Breast epithelium (tissue), 4 donors: ENCODE results near the gene CGNL1. TPM values are rescaled to one million over a fixed set of nuclear protein-coding genes. Genes with fewer than 3 reads are reported as not detected.
A peak's percentile ranks its signal among the peaks of the same experiment; 100 is the strongest.

Experiments used
- DNase-seq, 2 donors: peaks; one replicate each; pipeline ENCODE4 v3.0.0-alpha.2; 2019; ENCODE audit warnings: low spot score in 2 of 2
- H3K27ac ChIP-seq, 2 donors: fragments of 200-600 bp; sonication (generic) in 1 of 2; one replicate each; pipeline ENCODE4 v1.5.1; 2016 to 2019; ENCODE audit warnings: mild to moderate bottlenecking in 1 of 2
- H3K27me3 ChIP-seq, 2 donors: fragments of 200-600 bp; sonication (generic) in 1 of 2; one replicate each; pipeline versions ENCODE4 v1.5.1 to v1.6.0; 2017 to 2019; ENCODE audit warnings: control low read depth in 1 of 2, mild to moderate bottlenecking in 1 of 2
- H3K36me3 ChIP-seq: fragments of 200-600 bp; one replicate; pipeline ENCODE4 v1.5.1; 2019
- H3K4me1 ChIP-seq, 2 donors: fragments of 200-600 bp; sonication (generic); one replicate each; pipeline ENCODE4 v1.5.1; 2016 to 2019; ENCODE audit warnings: control low read depth in 1 of 2
- H3K4me3 ChIP-seq, 3 donors: fragments of 200-600 bp; sonication (generic); 1 replicate in 2 of 3; 2 replicates in 1 of 3; pipeline ENCODE4 v1.5.1; 2016 to 2019; ENCODE audit warnings: mild to moderate bottlenecking in 3 of 3, moderate library complexity in 2 of 3
- H3K9me3 ChIP-seq, 2 donors: fragments of 200-600 bp; sonication (generic) in 1 of 2; one replicate each; pipeline ENCODE4 v1.5.1; 2016 to 2019; ENCODE audit warnings: control low read depth in 1 of 2
- CTCF ChIP-seq, 3 donors: fragments of 450-650 bp; IDR thresholded peaks; one replicate each; pipeline ENCODE4 v1.5.1; 2016 to 2017; ENCODE audit warnings: antibody characterized with exemption in 3 of 3, mild to moderate bottlenecking in 3 of 3, moderate library complexity in 3 of 3
- POLR2A ChIP-seq: fragments of 450-650 bp; IDR thresholded peaks from one replicate; pipeline ENCODE4 v1.6.1; 2016; ENCODE audit warnings: antibody characterized with exemption, mild to moderate bottlenecking, moderate library complexity
- POLR2AphosphoS5 ChIP-seq, 3 donors: sonication (generic); formaldehyde crosslinking; IDR thresholded peaks; one replicate each; pipeline ENCODE4 v1.6.1; 2017; ENCODE audit warnings: antibody characterized with exemption in 3 of 3
- intact Hi-C: fragments of 100-400 bp; cut with DNase I; formaldehyde crosslinking; loops from one replicate; pipeline ENCODE4 v1.15.1; 2023; ENCODE audit warnings: low total_unique reads
- total RNA-seq, 3 donors: library from RNA; depleted of rRNA; stranded (reverse); fragments of >200 nt; gene quantifications; one replicate each; pipeline ENCODE4 v1.1.0, GENCODE V29; 2016

CGNL1 gene
- total RNA-seq, 3 donors from 2014 or later: 5.4 to 24.9 (median 18.4) TPM

DNA sequence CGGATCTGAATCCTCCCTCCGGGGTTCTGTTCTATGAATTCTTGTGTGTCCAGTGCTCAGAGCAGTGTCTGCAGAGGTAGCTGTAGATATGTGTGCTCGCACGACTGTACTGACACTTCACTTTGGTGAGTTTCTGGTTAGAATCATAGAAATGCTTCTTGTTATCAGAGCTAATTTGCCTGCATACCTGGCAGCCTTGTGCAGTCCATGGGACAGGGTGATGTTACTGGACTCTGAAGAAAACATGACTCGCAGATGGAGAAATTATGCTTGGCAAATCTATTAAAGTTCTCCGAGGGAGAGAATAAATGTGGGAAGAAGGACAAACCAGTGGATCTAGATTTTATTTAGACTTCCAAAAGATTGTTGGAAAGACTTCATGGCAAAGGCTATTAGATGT, 12.2 kb downstream of the CGNL1 start:
- no peaks in the 10 kb centered on the region for H3K36me3 ChIP-seq
- intact Hi-C loops: no loop called here
- H3K27me3 ChIP-seq: no peaks in the 10 kb centered on the region
- TF ChIP-seq CTCF (IDR thresholded peaks at IDR 0.05) (no peak), POLR2A (no peak), POLR2AphosphoS5 (IDR thresholded peaks at IDR 0.05) (no peak)
- H3K4me3 ChIP-seq: no peak overlapping the region
- H3K4me1 ChIP-seq: no peaks in the 10 kb centered on the region
- peak overlapping the region; percentile 36 to 56 for H3K27ac ChIP-seq
- DNase-seq: no peak
- H3K9me3 ChIP-seq: no peaks in the 10 kb centered on the region

DNA sequence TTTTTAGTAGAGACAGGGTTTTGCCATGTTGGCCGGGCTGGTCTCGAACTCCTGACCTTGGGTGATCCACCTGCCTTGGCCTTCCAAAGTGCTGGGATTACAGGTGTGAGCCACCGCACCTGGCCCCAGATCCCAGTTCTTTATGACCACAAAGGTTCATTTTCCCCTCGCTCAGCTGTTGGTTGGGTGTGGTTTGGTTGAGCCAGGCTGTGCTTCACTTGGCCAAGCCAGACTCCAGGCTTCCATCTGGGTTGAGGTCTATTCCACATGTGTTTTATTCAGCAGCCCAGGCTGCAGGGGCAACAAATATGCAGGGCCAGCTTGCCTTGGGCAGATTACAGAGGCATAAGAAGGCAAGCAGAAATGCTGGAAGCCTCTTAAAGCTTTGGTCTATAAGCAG, 13.7 kb downstream of the CGNL1 start:
- no peaks in the 10 kb centered on the region for H3K36me3 ChIP-seq
- TF ChIP-seq POLR2A: no peak
- no peak for TF ChIP-seq CTCF (IDR thresholded peaks at IDR 0.05)
- no peak for TF ChIP-seq POLR2AphosphoS5 (IDR thresholded peaks at IDR 0.05)
- H3K27me3 ChIP-seq: no peaks in the 10 kb centered on the region
- no peak overlapping the region for H3K27ac ChIP-seq
- no peak for DNase-seq
- H3K4me3 ChIP-seq: no peak overlapping the region
- no peaks in the 10 kb centered on the region for H3K9me3 ChIP-seq
- intact Hi-C loops: no loop called here
- no peaks in the 10 kb centered on the region for H3K4me1 ChIP-seq

DNA sequence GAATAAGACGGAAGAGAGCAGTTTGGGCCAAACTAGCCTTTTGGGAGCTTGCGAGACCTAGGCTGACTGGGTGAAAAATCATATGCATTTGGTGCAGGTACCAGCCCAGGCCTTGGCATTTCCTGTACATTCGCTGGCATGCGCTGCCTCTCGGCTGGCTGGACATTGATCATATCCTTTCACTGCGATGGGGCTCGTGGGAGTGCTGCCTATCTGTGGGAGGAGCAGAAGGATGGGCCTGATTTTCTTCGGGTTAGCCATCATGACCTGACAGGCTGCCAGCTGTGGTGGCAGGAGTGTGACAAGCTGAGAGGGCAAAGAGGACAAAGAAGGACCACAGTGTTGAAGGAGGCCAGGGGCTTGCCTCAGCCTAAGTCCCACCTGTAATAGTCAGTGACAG, 14.3 kb downstream of the CGNL1 start:
- Histone ChIP-seq H3K4me1 (no peaks in the 10 kb centered on the region), H3K4me3 (no peak overlapping the region), H3K27me3 (no peaks in the 10 kb centered on the region), H3K36me3 (no peaks in the 10 kb centered on the region), H3K27ac (no peak overlapping the region), H3K9me3 (no peaks in the 10 kb centered on the region)
- intact Hi-C loops: no loop called here
- no peak for DNase-seq
- TF ChIP-seq POLR2AphosphoS5 (IDR thresholded peaks at IDR 0.05): no peak

GRCh38 chr15:57391537-57391936, 15.2 kb downstream of the CGNL1 start:
- H3K36me3 ChIP-seq: no peaks in the 10 kb centered on the region
- TF ChIP-seq POLR2AphosphoS5 (IDR thresholded peaks at IDR 0.05): no peak
- no peak for TF ChIP-seq CTCF (IDR thresholded peaks at IDR 0.05)
- no peak for TF ChIP-seq POLR2A
- no peaks in the 10 kb centered on the region for H3K9me3 ChIP-seq
- intact Hi-C loops: no loop called here
- no peaks in the 10 kb centered on the region for H3K4me1 ChIP-seq
- no peak overlapping the region for H3K27ac ChIP-seq
- no peak overlapping the region for H3K4me3 ChIP-seq
- H3K27me3 ChIP-seq: no peaks in the 10 kb centered on the region
- DNase-seq: no peak

GRCh38 chr15:57393061-57393460, 16.8 kb downstream of the CGNL1 start:
- TF ChIP-seq POLR2AphosphoS5 (IDR thresholded peaks at IDR 0.05): no peak
- no peak for TF ChIP-seq POLR2A
- H3K36me3 ChIP-seq: no peaks in the 10 kb centered on the region
- H3K4me3 ChIP-seq: no peak overlapping the region
- H3K27me3 ChIP-seq: no peaks in the 10 kb centered on the region
- H3K27ac ChIP-seq: no peak overlapping the region
- intact Hi-C loops: no loop called here
- H3K4me1 ChIP-seq: no peaks in the 10 kb centered on the region
- no peaks in the 10 kb centered on the region for H3K9me3 ChIP-seq
- no peak for DNase-seq

- intact Hi-C loops: no loop called here
- no peak overlapping the region for H3K27ac ChIP-seq
- no peak for TF ChIP-seq POLR2AphosphoS5 (IDR thresholded peaks at IDR 0.05)
- TF ChIP-seq POLR2A: no peak
- no peak for TF ChIP-seq CTCF (IDR thresholded peaks at IDR 0.05)
These were observed 19.0 kb downstream of the CGNL1 start for GRCh38 chr15:57395292-57395691.

More at GRCh38 chr15:57395292-57395691, 19.0 kb downstream of the CGNL1 start:
- no peaks in the 10 kb centered on the region for H3K9me3 ChIP-seq
- no peaks in the 10 kb centered on the region for H3K36me3 ChIP-seq
- no peaks in the 10 kb centered on the region for H3K4me1 ChIP-seq
- H3K4me3 ChIP-seq: no peak overlapping the region
- no peaks in the 10 kb centered on the region for H3K27me3 ChIP-seq
- DNase-seq: no peak
